SK-N-SH (cell line): ENCODE data around the gene CIB4. TPM values are rescaled to one million over a fixed set of nuclear protein-coding genes. Genes with fewer than 3 reads are reported as not detected.

Experiments used
- CTCF ChIA-PET: fragments of 300-600, 350-600 bp; formaldehyde crosslinking; extraction: SDS; loops from one replicate; lab custom pipeline; 2021; lab: Yijun Ruan, JAX
- POLR2A ChIA-PET: fragments of 350-600 bp; sonication (Branson Sonifier 250); formaldehyde crosslinking; extraction: SDS; loops from one replicate; lab custom pipeline; 2020; ENCODE audit warnings: antibody characterized with exemption, inconsistent platforms; lab: Yijun Ruan, JAX
- DNase-seq: peaks from one replicate; pipeline ENCODE4 v3.0.0; 2012
- H2AFZ ChIP-seq: fragments of 200-600 bp; sonication (generic); 2 replicates; pipeline ENCODE4 v1.8.1; 2016; ENCODE audit warnings: antibody characterized with exemption, mild to moderate bottlenecking, low read depth
- H3F3A ChIP-seq: fragments of 200-600 bp; sonication (generic); replicated peaks from 2 replicates; pipeline ENCODE3; 2016; ENCODE audit warnings: antibody characterized with exemption, mild to moderate bottlenecking; ENCODE audit not compliant: insufficient read depth
- H3K27ac ChIP-seq, 2 experiments: fragments of 200-500 bp in 1 of 2; fragments of 200-600 bp in 1 of 2; sonication (Bioruptor generic) in 1 of 2; sonication (generic), shearing (Covaris generic) in 1 of 2; 2 replicates each; pipeline versions ENCODE4 v1.5.1 to v1.6.1; 2014 to 2016; ENCODE audit warnings: low read depth in 2 of 2, inconsistent platforms in 1 of 2, low read length in 1 of 2, mild to moderate bottlenecking in 1 of 2, mixed read lengths in 1 of 2
- H3K27me3 ChIP-seq: fragments of 200-600 bp; sonication (generic), shearing (Covaris generic); 2 replicates; pipeline ENCODE4 v1.6.1; 2016; ENCODE audit warnings: mixed run types; ENCODE audit not compliant: insufficient read depth
- H3K36me3 ChIP-seq, 2 experiments: fragments of 200-500 bp in 1 of 2; fragments of 200-600 bp in 1 of 2; sonication (Bioruptor generic) in 1 of 2; sonication (generic) in 1 of 2; replicated peaks in 1 of 2; 2 replicates each; pipeline versions ENCODE3 to v1.5.1; 2014 to 2016; ENCODE audit warnings: low read length in 1 of 2, mild to moderate bottlenecking in 1 of 2; ENCODE audit not compliant: insufficient read depth in 2 of 2, control insufficient read depth in 1 of 2
- H3K4me1 ChIP-seq, 2 experiments: fragments of 200-500 bp in 1 of 2; fragments of 200-600 bp in 1 of 2; sonication (Bioruptor generic) in 1 of 2; sonication (generic), shearing (Covaris generic) in 1 of 2; 2 replicates each; pipeline versions ENCODE4 v1.5.1 to v1.6.1; 2014 to 2016; ENCODE audit warnings: low read depth in 1 of 2, low read length in 1 of 2, mixed run types in 1 of 2; ENCODE audit not compliant: insufficient read depth in 2 of 2, control insufficient read depth in 1 of 2
- H3K4me2 ChIP-seq: fragments of 200-600 bp; sonication (generic), shearing (Covaris generic); 2 replicates; pipeline ENCODE4 v1.6.1; 2017; ENCODE audit warnings: mixed run types
- H3K4me3 ChIP-seq, 2 experiments: fragments of 200-500 bp in 1 of 2; fragments of 200-600 bp in 1 of 2; sonication (Bioruptor generic) in 1 of 2; sonication (generic), shearing (Covaris generic) in 1 of 2; 2 replicates each; pipeline versions ENCODE4 v1.5.1 to v1.8.1; 2014 to 2016; ENCODE audit warnings: low read depth in 2 of 2, inconsistent platforms in 1 of 2, low read length in 1 of 2, mild to moderate bottlenecking in 1 of 2, mixed read lengths in 1 of 2, moderate library complexity in 1 of 2
- H3K79me2 ChIP-seq: fragments of 200-600 bp; sonication (generic); 2 replicates; pipeline ENCODE4 v1.8.1; 2017; ENCODE audit warnings: mild to moderate bottlenecking; ENCODE audit not compliant: insufficient read depth
- H3K9ac ChIP-seq: fragments of 200-600 bp; sonication (generic); 2 replicates; pipeline ENCODE4 v1.6.1; 2017; ENCODE audit warnings: mixed run types
- H3K9me2 ChIP-seq: fragments of 200-600 bp; sonication (generic); 2 replicates; pipeline ENCODE4 v1.6.1; 2017; ENCODE audit warnings: mixed run types
- H3K9me3 ChIP-seq: fragments of 200-600 bp; sonication (generic); 2 replicates; pipeline ENCODE4 v1.6.1; 2017; ENCODE audit warnings: mixed run types, mild to moderate bottlenecking, moderate library complexity
- H4K20me1 ChIP-seq: fragments of 200-600 bp; sonication (generic); 2 replicates; pipeline ENCODE4 v1.6.1; 2017; ENCODE audit warnings: mild to moderate bottlenecking, mixed run types; ENCODE audit not compliant: insufficient read depth
- ELF1 ChIP-seq: IDR thresholded peaks from 2 replicates; pipeline ENCODE4 v1.4.0; 2012
- EP300 ChIP-seq, 2 experiments: IDR thresholded peaks; 2 replicates each; pipeline versions ENCODE4 v1.4.0 to v1.6.1; 2012; ENCODE audit warnings: borderline replicate concordance in 1 of 2, low read depth in 1 of 2, low read length in 1 of 2
- FOSL2 ChIP-seq: IDR thresholded peaks from 2 replicates; pipeline ENCODE4 v1.4.0; 2012; ENCODE audit warnings: low read depth, mild to moderate bottlenecking, moderate library complexity, borderline replicate concordance
- GABPA ChIP-seq: IDR thresholded peaks from 2 replicates; pipeline ENCODE4 v1.4.0; 2012; ENCODE audit warnings: low read depth, mild to moderate bottlenecking
- MXI1 ChIP-seq: IDR thresholded peaks from 2 replicates; pipeline ENCODE4 v1.6.1; 2012; ENCODE audit warnings: mild to moderate bottlenecking, low read depth, low read length, improper control_type of control experiment
- RAD21 ChIP-seq: IDR thresholded peaks from 2 replicates; pipeline ENCODE4 v1.6.1; 2012; ENCODE audit warnings: mild to moderate bottlenecking, low read length
- RXRA ChIP-seq: IDR thresholded peaks from 2 replicates; pipeline ENCODE4 v1.4.0; 2012; ENCODE audit warnings: low read depth, mild to moderate bottlenecking, borderline replicate concordance
- SIN3A ChIP-seq: IDR thresholded peaks from 2 replicates; pipeline ENCODE4 v1.6.1; 2012; ENCODE audit warnings: low read depth, mild to moderate bottlenecking, low read length, moderate library complexity, borderline replicate concordance
- SMC3 ChIP-seq: IDR thresholded peaks from 2 replicates; pipeline ENCODE4 v1.6.1; 2012; ENCODE audit warnings: low read depth, low read length, improper control_type of control experiment
- USF1 ChIP-seq: IDR thresholded peaks from 2 replicates; pipeline ENCODE4 v1.4.0; 2012; ENCODE audit warnings: low read depth, borderline replicate concordance
- USF2 ChIP-seq: fragments of 150-350 bp; IDR thresholded peaks from 2 replicates; pipeline ENCODE4 v1.6.1; 2017; ENCODE audit warnings: antibody characterized with exemption, low read length, low read depth, borderline replicate concordance
- WGBS: methylation state at CpG from one replicate; pipeline ENCODE4 v1.1.6; 2017; ENCODE audit warnings: low lambda C conversion rate; 5-methylcytosine and 5-hydroxymethylcytosine counted together
- polyA plus RNA-seq, 3 experiments: library from polyadenylated mRNA; depleted of rRNA; stranded (reverse); fragments of >200 nt; gene quantifications; 2 replicates each; pipeline ENCODE4 v1.2.3, GENCODE V29; 2012
- TF ChIP-seq, protein P1 (sequence below): fragments of 150-350 bp; IDR thresholded peaks from 2 replicates; pipeline ENCODE4 v1.6.1; 2016; ENCODE audit warnings: mild to moderate bottlenecking, low read depth, low read length
- TF ChIP-seq, protein P2 (sequence below): IDR thresholded peaks from 2 replicates; pipeline ENCODE4; 2012
- TF ChIP-seq, protein P3 (sequence below): IDR thresholded peaks from 2 replicates; pipeline ENCODE4 v1.4.0; 2012; ENCODE audit warnings: low read depth

CIB4 gene
- polyA plus RNA-seq, 1 of the 3 experiments (the other 2 are of a cell fraction), result not detected

GRCh38 chr2:26620031-26620605 is 21.0 kb downstream of the CIB4 start:
- no peaks in the 10 kb centered on the region for H3K79me2 ChIP-seq
- H3K9me3 ChIP-seq, result no peaks in the 10 kb centered on the region
- H4K20me1 ChIP-seq, result no peaks in the 10 kb centered on the region
- peaks cover 0 to 10% of the 10 kb centered on the region in 2 experiments; a peak in 1 of 4 replicates for H3K4me1 ChIP-seq
- POLR2A ChIA-PET, result no interaction called here
- TF ChIP-seq RAD21, result no peak
- no peak for TF ChIP-seq USF2
- no peak for TF ChIP-seq ELF1
- no peak for TF ChIP-seq RXRA
- TF ChIP-seq, protein P1, sequence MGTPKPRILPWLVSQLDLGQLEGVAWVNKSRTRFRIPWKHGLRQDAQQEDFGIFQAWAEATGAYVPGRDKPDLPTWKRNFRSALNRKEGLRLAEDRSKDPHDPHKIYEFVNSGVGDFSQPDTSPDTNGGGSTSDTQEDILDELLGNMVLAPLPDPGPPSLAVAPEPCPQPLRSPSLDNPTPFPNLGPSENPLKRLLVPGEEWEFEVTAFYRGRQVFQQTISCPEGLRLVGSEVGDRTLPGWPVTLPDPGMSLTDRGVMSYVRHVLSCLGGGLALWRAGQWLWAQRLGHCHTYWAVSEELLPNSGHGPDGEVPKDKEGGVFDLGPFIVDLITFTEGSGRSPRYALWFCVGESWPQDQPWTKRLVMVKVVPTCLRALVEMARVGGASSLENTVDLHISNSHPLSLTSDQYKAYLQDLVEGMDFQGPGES, result no peak
- TF ChIP-seq, protein P2, sequence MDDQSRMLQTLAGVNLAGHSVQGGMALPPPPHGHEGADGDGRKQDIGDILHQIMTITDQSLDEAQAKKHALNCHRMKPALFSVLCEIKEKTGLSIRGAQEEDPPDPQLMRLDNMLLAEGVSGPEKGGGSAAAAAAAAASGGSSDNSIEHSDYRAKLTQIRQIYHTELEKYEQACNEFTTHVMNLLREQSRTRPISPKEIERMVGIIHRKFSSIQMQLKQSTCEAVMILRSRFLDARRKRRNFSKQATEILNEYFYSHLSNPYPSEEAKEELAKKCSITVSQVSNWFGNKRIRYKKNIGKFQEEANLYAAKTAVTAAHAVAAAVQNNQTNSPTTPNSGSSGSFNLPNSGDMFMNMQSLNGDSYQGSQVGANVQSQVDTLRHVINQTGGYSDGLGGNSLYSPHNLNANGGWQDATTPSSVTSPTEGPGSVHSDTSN, result no peak
- TF ChIP-seq, protein P3, sequence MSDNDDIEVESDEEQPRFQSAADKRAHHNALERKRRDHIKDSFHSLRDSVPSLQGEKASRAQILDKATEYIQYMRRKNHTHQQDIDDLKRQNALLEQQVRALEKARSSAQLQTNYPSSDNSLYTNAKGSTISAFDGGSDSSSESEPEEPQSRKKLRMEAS, result no peak
- no peak for TF ChIP-seq GABPA
- TF ChIP-seq USF1, result no peak
- no peak for TF ChIP-seq SIN3A
- TF ChIP-seq SMC3, result no peak
- no peak for TF ChIP-seq MXI1
- TF ChIP-seq EP300 (IDR thresholded peaks at IDR 0.05; ENCODE audit: borderline replicate concordance in 1 of 2, low read depth in 1 of 2, low read length in 1 of 2), result no peak
- no peak for TF ChIP-seq FOSL2
- no peak overlapping the region for H3K9ac ChIP-seq
- H2AFZ ChIP-seq, result no peak overlapping the region
- peaks cover 30% of the 10 kb centered on the region for H3K27me3 ChIP-seq
- no peaks in the 10 kb centered on the region for H3F3A ChIP-seq
- H3K4me3 ChIP-seq, result no peak overlapping the region
- H3K27ac ChIP-seq, result no peak overlapping the region
- H3K4me2 ChIP-seq, result no peak overlapping the region
- no peaks in the 10 kb centered on the region for H3K36me3 ChIP-seq
- WGBS, result 80% methylated on average over 12 of the region's 14 CpGs
- no peaks in the 10 kb centered on the region for H3K9me2 ChIP-seq
- CTCF ChIA-PET, result interaction anchor here (0.9 to 2.4 kb wide), 3 partner anchors 8 to 126 kb away, joined by 3 to 6 read pairs (median 3); no protein-coding TSS in a partner anchor
- DNase-seq, result peak; percentile 19
